Muscle of leg (tissue), 11 donors: ENCODE results near the gene MKLN1. TPM values are rescaled to one million over a fixed set of nuclear protein-coding genes. Genes with fewer than 3 reads are reported as not detected.

Experiments
- DNase-seq: peaks from one replicate; pipeline ENCODE4 v3.0.0; 2013
- H3K27ac ChIP-seq: one replicate; pipeline ENCODE4 v1.5.1; 2013; ENCODE audit warnings: mild to moderate bottlenecking, low read length, control low read depth
- H3K27me3 ChIP-seq: one replicate; pipeline ENCODE4 v1.6.1; 2013; ENCODE audit warnings: low read length; ENCODE audit not compliant: control insufficient read depth, insufficient read depth
- H3K36me3 ChIP-seq: one replicate; pipeline ENCODE4 v1.6.1; 2013; ENCODE audit warnings: low read length; ENCODE audit not compliant: control insufficient read depth, insufficient read depth
- H3K4me1 ChIP-seq: one replicate; pipeline ENCODE4 v1.6.1; 2013; ENCODE audit warnings: low read length; ENCODE audit not compliant: control insufficient read depth, insufficient read depth
- H3K4me3 ChIP-seq: one replicate; pipeline ENCODE4 v1.5.1; 2013; ENCODE audit warnings: low read length, control low read depth
- H3K9me3 ChIP-seq: replicated peaks from 2 replicates; pipeline ENCODE4 v1.6.1; 2013; ENCODE audit warnings: low read depth, low read length; ENCODE audit not compliant: control insufficient read depth
- WGBS: methylation state at CpG from one replicate; pipeline ENCODE4 v1.1.5; 2013; ENCODE audit warnings: missing lambda C conversion rate; ENCODE audit not compliant: insufficient coverage; 5-methylcytosine and 5-hydroxymethylcytosine counted together
- polyA plus RNA-seq, 8 donors: library from polyadenylated mRNA; unstranded; fragments of 120-200 nt; gene quantifications; one replicate each; pipeline versions ENCODE4 v1.2.1 to v1.2.3, GENCODE V29; 2013; ENCODE audit warnings: inconsistent platforms in 1 of 8, low replicate concordance in 1 of 8; ENCODE audit not compliant: insufficient read length in 8 of 8, insufficient read depth in 1 of 8
- total RNA-seq: library from RNA; stranded (reverse); fragments of 120-200 nt; gene quantifications from one replicate; pipeline ENCODE4 v1.2.4, GENCODE V29; 2013

MKLN1 gene
- total and polyA plus RNA-seq, 9 donors: 11.7 to 36.5 (median 19.8) TPM

GRCh38 chr7:131385039-131385605 lies 57.4 kb downstream of the MKLN1 start:
- DNase-seq: no peak
- Histone ChIP-seq H3K4me1 (no peaks in the 10 kb centered on the region), H3K9me3 (no peaks in the 10 kb centered on the region), H3K27me3 (no peaks in the 10 kb centered on the region), H3K36me3 (peaks cover 2% of the 10 kb centered on the region), H3K4me3 (no peak overlapping the region), H3K27ac (no peak overlapping the region)
- WGBS: no CpG with 5 or more reads among the region's 8 CpGs

GRCh38 chr7:131388126-131388525 lies 60.5 kb downstream of the MKLN1 start:
- Histone ChIP-seq H3K4me1 (no peaks in the 10 kb centered on the region), H3K27me3 (no peaks in the 10 kb centered on the region), H3K27ac (no peak overlapping the region), H3K9me3 (no peaks in the 10 kb centered on the region), H3K4me3 (no peak overlapping the region), H3K36me3 (peaks cover 1% of the 10 kb centered on the region)
- WGBS: no CpG with 5 or more reads among the region's 1 CpG
- no peak for DNase-seq

GRCh38 chr7:131390275-131390674 lies 62.6 kb downstream of the MKLN1 start:
- no peaks in the 10 kb centered on the region for H3K4me1 ChIP-seq
- H3K27me3 ChIP-seq: no peaks in the 10 kb centered on the region
- peak; percentile 8 for DNase-seq
- no peak overlapping the region for H3K4me3 ChIP-seq
- H3K27ac ChIP-seq: no peak overlapping the region
- no peaks in the 10 kb centered on the region for H3K36me3 ChIP-seq
- no CpG with 5 or more reads among the region's 1 CpG for WGBS
- H3K9me3 ChIP-seq: no peaks in the 10 kb centered on the region

- H3K36me3 ChIP-seq: no peaks in the 10 kb centered on the region
- no peaks in the 10 kb centered on the region for H3K9me3 ChIP-seq
- WGBS: no CpG with 5 or more reads among the region's 2 CpGs
- no peaks in the 10 kb centered on the region for H3K27me3 ChIP-seq
- H3K4me1 ChIP-seq: no peaks in the 10 kb centered on the region
- no peak overlapping the region for H3K4me3 ChIP-seq
- H3K27ac ChIP-seq: no peak overlapping the region
- no peak for DNase-seq
These were observed 63.5 kb downstream of the MKLN1 start for GRCh38 chr7:131391145-131391544.

- DNase-seq: peak; percentile 24
- H3K27ac ChIP-seq: no peak overlapping the region
- H3K9me3 ChIP-seq: peaks cover 4% of the 10 kb centered on the region
- H3K36me3 ChIP-seq: peaks cover 6% of the 10 kb centered on the region
- H3K4me1 ChIP-seq: no peaks in the 10 kb centered on the region
- no peaks in the 10 kb centered on the region for H3K27me3 ChIP-seq
- H3K4me3 ChIP-seq: no peak overlapping the region
- WGBS: no CpG with 5 or more reads among the region's 1 CpG
These were observed 73.1 kb downstream of the MKLN1 start for GRCh38 chr7:131400681-131401176.

- Histone ChIP-seq H3K4me3 (no peak overlapping the region), H3K4me1 (no peaks in the 10 kb centered on the region), H3K27me3 (no peaks in the 10 kb centered on the region), H3K36me3 (peaks cover 6% of the 10 kb centered on the region), H3K27ac (no peak overlapping the region), H3K9me3 (peaks cover 4% of the 10 kb centered on the region)
- DNase-seq: no peak
These were observed 73.5 kb downstream of the MKLN1 start for GRCh38 chr7:131401194-131401593.

- Histone ChIP-seq H3K4me1 (no peaks in the 10 kb centered on the region), H3K4me3 (no peak overlapping the region), H3K36me3 (peaks cover 6% of the 10 kb centered on the region), H3K27me3 (no peaks in the 10 kb centered on the region), H3K9me3 (peaks cover 4% of the 10 kb centered on the region), H3K27ac (no peak overlapping the region)
- DNase-seq: no peak
- WGBS: no CpG with 5 or more reads among the region's 2 CpGs
These were observed 75.6 kb downstream of the MKLN1 start for GRCh38 chr7:131403322-131403721.

GRCh38 chr7:131404226-131404911 lies 76.7 kb downstream of the MKLN1 start:
- WGBS: 100% methylated on average over 1 of the region's 7 CpGs
- Histone ChIP-seq H3K27ac (no peak overlapping the region), H3K36me3 (peaks cover 3% of the 10 kb centered on the region), H3K4me1 (no peaks in the 10 kb centered on the region), H3K27me3 (no peaks in the 10 kb centered on the region), H3K4me3 (no peak overlapping the region), H3K9me3 (peaks cover 4% of the 10 kb centered on the region)
- no peak for DNase-seq

- Histone ChIP-seq H3K4me1 (no peaks in the 10 kb centered on the region), H3K27me3 (no peaks in the 10 kb centered on the region), H3K27ac (no peak overlapping the region), H3K4me3 (no peak overlapping the region), H3K9me3 (no peaks in the 10 kb centered on the region), H3K36me3 (peaks cover 10% of the 10 kb centered on the region)
- DNase-seq: no peak
- no CpG with 5 or more reads among the region's 5 CpGs for WGBS
These were observed 81.6 kb downstream of the MKLN1 start for GRCh38 chr7:131409129-131409766.

- Histone ChIP-seq H3K4me3 (no peak overlapping the region), H3K4me1 (no peaks in the 10 kb centered on the region), H3K27me3 (no peaks in the 10 kb centered on the region), H3K36me3 (peaks cover 14% of the 10 kb centered on the region), H3K9me3 (no peaks in the 10 kb centered on the region), H3K27ac (no peak overlapping the region)
- DNase-seq: no peak
- WGBS: no CpG with 5 or more reads among the region's 3 CpGs
These were observed 84.4 kb downstream of the MKLN1 start for GRCh38 chr7:131412031-131412430.
